NCI-H128 (cell line): ENCODE measurements around the gene MGAT5B.

Experiments
- DNase-seq: peaks from one replicate; lab custom pipeline; 2025; ENCODE audit not compliant: unreplicated experiment; lab: John Stamatoyannopoulos, UW

Gene MGAT5B

GRCh38 chr17:76996741-76997694, 128.8 kb downstream of the MGAT5B start:
- no peak for DNase-seq

- DNase-seq: no peak
Measured at GRCh38 chr17:76997981-76998531, 129.9 kb downstream of the MGAT5B start.

GRCh38 chr17:76998839-76999238, 130.6 kb downstream of the MGAT5B start:
- no peak for DNase-seq
